ENCODE results near the gene ADARB2.

DNA sequence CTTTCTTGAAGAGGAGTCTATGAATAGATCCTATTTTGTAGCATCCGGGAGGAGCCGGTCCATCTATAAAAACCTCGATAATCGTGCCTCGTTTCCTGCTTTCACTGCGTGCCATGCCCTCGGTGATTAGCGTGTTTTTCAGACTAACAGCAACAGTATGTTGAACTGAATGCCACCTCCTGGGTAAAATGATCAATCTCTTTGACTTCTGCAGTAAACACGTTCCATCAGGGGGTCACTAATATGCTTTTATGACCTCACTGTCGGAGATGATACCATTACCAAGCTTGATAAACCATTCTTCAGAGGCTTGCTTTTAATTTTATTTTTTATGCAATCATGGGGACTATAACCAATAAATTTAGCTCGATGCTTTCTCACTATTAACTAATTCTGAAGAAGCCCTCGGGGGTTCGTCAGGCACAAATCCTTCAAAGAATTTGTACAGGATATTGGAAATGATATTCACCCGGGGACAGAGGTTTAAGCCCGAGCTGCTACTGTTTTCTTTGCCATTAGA is 228.3 kb downstream of the ADARB2 start:
- no peak for TF ChIP-seq POLR2A (IDR thresholded peaks at IDR 0.05)
- TF ChIP-seq POLR2AphosphoS5 (IDR thresholded peaks at IDR 0.05) = no peak
- TF ChIP-seq, protein P1, sequence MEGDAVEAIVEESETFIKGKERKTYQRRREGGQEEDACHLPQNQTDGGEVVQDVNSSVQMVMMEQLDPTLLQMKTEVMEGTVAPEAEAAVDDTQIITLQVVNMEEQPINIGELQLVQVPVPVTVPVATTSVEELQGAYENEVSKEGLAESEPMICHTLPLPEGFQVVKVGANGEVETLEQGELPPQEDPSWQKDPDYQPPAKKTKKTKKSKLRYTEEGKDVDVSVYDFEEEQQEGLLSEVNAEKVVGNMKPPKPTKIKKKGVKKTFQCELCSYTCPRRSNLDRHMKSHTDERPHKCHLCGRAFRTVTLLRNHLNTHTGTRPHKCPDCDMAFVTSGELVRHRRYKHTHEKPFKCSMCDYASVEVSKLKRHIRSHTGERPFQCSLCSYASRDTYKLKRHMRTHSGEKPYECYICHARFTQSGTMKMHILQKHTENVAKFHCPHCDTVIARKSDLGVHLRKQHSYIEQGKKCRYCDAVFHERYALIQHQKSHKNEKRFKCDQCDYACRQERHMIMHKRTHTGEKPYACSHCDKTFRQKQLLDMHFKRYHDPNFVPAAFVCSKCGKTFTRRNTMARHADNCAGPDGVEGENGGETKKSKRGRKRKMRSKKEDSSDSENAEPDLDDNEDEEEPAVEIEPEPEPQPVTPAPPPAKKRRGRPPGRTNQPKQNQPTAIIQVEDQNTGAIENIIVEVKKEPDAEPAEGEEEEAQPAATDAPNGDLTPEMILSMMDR (IDR thresholded peaks at IDR 0.05) = no peak
- TF ChIP-seq EP300 (IDR thresholded peaks at IDR 0.05) = no peak

All from suprapubic skin (tissue), 4 donors.